ENCODE data around the gene SMC3. TPM values are rescaled to one million over a fixed set of nuclear protein-coding genes. Genes with fewer than 3 reads are reported as not detected.
"Not testable (repeated sequence)": the region's sequence is repeated elsewhere in the genome, so short reads cannot be mapped to it uniquely, and the experiment has no call there.

SMC3 gene
- total RNA-seq, 1 donor from 2014 or later: 60.6 TPM

GRCh38 chr10:110619514-110620397 is 52.3 kb downstream of the SMC3 start:
- Mint-ChIP-seq H3K27me3 (no peaks in the 10 kb centered on the region), H3K36me3 (no peaks in the 10 kb centered on the region), H3K4me3 (no peak overlapping the region), H3K9me3 (no peaks in the 10 kb centered on the region), H3K4me1 (ENCODE audit: unreplicated experiment) (no peaks in the 10 kb centered on the region), H3K27ac (no peak overlapping the region)
- no peak for TF ChIP-seq CTCF (conservative IDR thresholded peaks at IDR 0.05)
- DNase-seq (ENCODE audit: extremely low spot score, unreplicated experiment): no peak

- peaks cover 2% of the 10 kb centered on the region for H3K27me3 Mint-ChIP-seq
- no peaks in the 10 kb centered on the region for H3K9me3 Mint-ChIP-seq
- TF ChIP-seq CTCF (conservative IDR thresholded peaks at IDR 0.05): no peak
- no peak for DNase-seq (ENCODE audit: extremely low spot score, unreplicated experiment)
- H3K4me1 Mint-ChIP-seq (ENCODE audit: unreplicated experiment): no peaks in the 10 kb centered on the region
- H3K4me3 Mint-ChIP-seq: no peak overlapping the region
- no peak overlapping the region for H3K27ac Mint-ChIP-seq
- no peaks in the 10 kb centered on the region for H3K36me3 Mint-ChIP-seq
These were observed 52.9 kb downstream of the SMC3 start for GRCh38 chr10:110620398-110620719.

- not testable (repeated sequence) for DNase-seq (ENCODE audit: extremely low spot score, unreplicated experiment); H3K27ac Mint-ChIP-seq; H3K4me3 Mint-ChIP-seq; H3K36me3 Mint-ChIP-seq; H3K9me3 Mint-ChIP-seq; H3K27me3 Mint-ChIP-seq; H3K4me1 Mint-ChIP-seq (ENCODE audit: unreplicated experiment)
These were observed 55.8 kb downstream of the SMC3 start for GRCh38 chr10:110623316-110623715.

DNA sequence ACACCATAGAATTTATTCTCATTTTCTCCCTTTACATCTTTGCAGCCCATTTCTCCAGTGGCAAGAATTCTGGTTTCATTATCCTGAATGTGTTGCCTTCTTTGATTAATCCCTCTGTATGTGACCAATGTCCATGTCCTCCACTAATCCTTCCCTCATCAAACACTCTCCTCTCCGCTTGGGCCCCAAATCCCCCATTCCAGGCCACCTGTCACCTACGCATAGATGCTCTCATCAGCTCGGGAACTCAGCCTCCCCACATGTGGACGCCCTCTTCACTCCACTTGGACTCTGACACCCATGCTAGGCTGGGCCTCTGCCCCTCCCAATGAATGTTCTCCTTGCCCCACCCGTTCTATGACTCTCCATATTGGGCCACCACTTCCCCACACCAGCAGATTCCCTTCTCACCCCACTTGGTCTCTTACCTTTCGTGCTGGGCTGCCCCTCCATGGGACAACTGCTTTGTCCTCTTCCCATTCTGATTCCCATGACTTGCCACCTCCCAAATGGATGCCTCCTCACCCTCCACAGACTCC is 57.9 kb downstream of the SMC3 start:
- DNase-seq (ENCODE audit: extremely low spot score, unreplicated experiment): no peak
- no peak for TF ChIP-seq CTCF (conservative IDR thresholded peaks at IDR 0.05)
- H3K9me3 Mint-ChIP-seq: no peaks in the 10 kb centered on the region
- H3K27ac Mint-ChIP-seq: no peak overlapping the region
- no peaks in the 10 kb centered on the region for H3K36me3 Mint-ChIP-seq
- no peak overlapping the region for H3K4me3 Mint-ChIP-seq
- peaks cover 4% of the 10 kb centered on the region for H3K27me3 Mint-ChIP-seq
- peaks cover 13% of the 10 kb centered on the region for H3K4me1 Mint-ChIP-seq (ENCODE audit: unreplicated experiment)

GRCh38 chr10:110625951-110626855 is 58.7 kb downstream of the SMC3 start:
- H3K9me3 Mint-ChIP-seq: no peaks in the 10 kb centered on the region
- no peak for TF ChIP-seq CTCF (conservative IDR thresholded peaks at IDR 0.05)

More at GRCh38 chr10:110625951-110626855, 58.7 kb downstream of the SMC3 start:
- H3K4me3 Mint-ChIP-seq: no peak overlapping the region
- H3K27me3 Mint-ChIP-seq: peaks cover 4% of the 10 kb centered on the region
- DNase-seq (ENCODE audit: extremely low spot score, unreplicated experiment): no peak
- H3K4me1 Mint-ChIP-seq (ENCODE audit: unreplicated experiment): peaks cover 13% of the 10 kb centered on the region
- no peak overlapping the region for H3K27ac Mint-ChIP-seq
- no peaks in the 10 kb centered on the region for H3K36me3 Mint-ChIP-seq

Measured in type B pancreatic cell (in vitro differentiated cells).